A673 (cell line): ENCODE data around the gene WDR27. TPM values are rescaled to one million over a fixed set of nuclear protein-coding genes. Genes with fewer than 3 reads are reported as not detected.

Source experiments
- BruUV-seq: library from RNA; stranded (reverse); fragments of 400-500 nt; replicated peaks from 2 replicates; lab custom pipeline; 2021; lab: Mats Ljungman, UMichigan
- CTCF ChIA-PET: fragments of 300-600 bp; sonication (Branson Sonifier 250); formaldehyde crosslinking; loops from one replicate; lab custom pipeline; 2022; ENCODE audit warnings: antibody characterized with exemption; lab: Charles Lee
- POLR2A ChIA-PET: fragments of 300-600 bp; sonication (Branson Sonifier 250); formaldehyde crosslinking; loops from one replicate; lab custom pipeline; 2022; ENCODE audit warnings: antibody characterized with exemption; ENCODE audit not compliant: low non-redundant PET; lab: Charles Lee
- DNase-seq: peaks from one replicate; pipeline ENCODE4 v3.0.0-alpha.2; 2015; ENCODE audit warnings: low spot score
- H3K27ac ChIP-seq: fragments of 200-600 bp; sonication (generic); 2 replicates; pipeline ENCODE4 v1.5.1; 2016; ENCODE audit warnings: mixed run types, low read depth, mild to moderate bottlenecking, mixed read lengths, antibody characterized with exemption, low read length; ENCODE audit not compliant: poor library complexity, severe bottlenecking
- H3K27me3 ChIP-seq: fragments of 200-600 bp; sonication (generic); replicated peaks from 2 replicates; pipeline ENCODE4 v1.6.1; 2017; ENCODE audit warnings: mixed run types, low read depth, mild to moderate bottlenecking, mixed read lengths, antibody characterized with exemption, low read length; ENCODE audit not compliant: insufficient read depth, poor library complexity
- H3K36me3 ChIP-seq: fragments of 200-600 bp; sonication (generic); 2 replicates; pipeline ENCODE4 v1.6.1; 2016; ENCODE audit warnings: mixed run types, mild to moderate bottlenecking, mixed read lengths, antibody characterized with exemption, low read length; ENCODE audit not compliant: insufficient read depth, poor library complexity, severe bottlenecking
- H3K4me1 ChIP-seq: fragments of 200-600 bp; sonication (generic); 2 replicates; pipeline ENCODE4 v1.6.1; 2017; ENCODE audit warnings: mixed run types, mild to moderate bottlenecking, mixed read lengths, antibody characterized with exemption, low read length; ENCODE audit not compliant: insufficient read depth, poor library complexity, severe bottlenecking
- H3K4me3 ChIP-seq: fragments of 200-600 bp; sonication (generic); 2 replicates; pipeline ENCODE4 v1.5.1; 2016; ENCODE audit warnings: low read depth, mixed run types, mild to moderate bottlenecking, mixed read lengths, low read length; ENCODE audit not compliant: poor library complexity, severe bottlenecking
- H3K9me3 ChIP-seq: fragments of 200-600 bp; sonication (generic); 2 replicates; pipeline ENCODE4 v1.6.1; 2016; ENCODE audit warnings: mixed run types, low read depth, mild to moderate bottlenecking, mixed read lengths, antibody characterized with exemption, low read length; ENCODE audit not compliant: poor library complexity, severe bottlenecking
- CTCF ChIP-seq: fragments of 300-800, 200-600 bp; sonication (generic); conservative IDR thresholded peaks from 2 replicates; pipeline ENCODE4 v1.5.1; 2017; ENCODE audit warnings: low read depth, mild to moderate bottlenecking, antibody characterized with exemption, low read length, moderate library complexity, mixed read lengths
- EZH2 ChIP-seq: fragments of 200-600 bp; sonication (generic); IDR thresholded peaks from 2 replicates; pipeline ENCODE4 v1.6.1; 2017; ENCODE audit warnings: borderline replicate concordance, low read depth, mild to moderate bottlenecking, mixed read lengths, antibody characterized with exemption, low read length; ENCODE audit not compliant: poor library complexity, severe bottlenecking
- intact Hi-C: fragments of 100-400 bp; cut with micrococcal nuclease; formaldehyde crosslinking; loops from one replicate; pipeline ENCODE4 v1.10.0; 2022; ENCODE audit not compliant: unreplicated experiment
- total RNA-seq: library from RNA; stranded (reverse); gene quantifications from 2 replicates; pipeline ENCODE4 v1.2.3, GENCODE V29; 2021

WDR27 gene
- total RNA-seq, 1 experiment from 2014 or later = 77.3 TPM

GRCh38 chr6:169503422-169504152 lies 198.2 kb downstream of the WDR27 start:
- CTCF ChIA-PET = no interaction called here
- no peaks in the 10 kb centered on the region for H3K27me3 ChIP-seq
- no TSS peak for BruUV-seq
- H3K9me3 ChIP-seq = no peaks in the 10 kb centered on the region
- no peak for TF ChIP-seq EZH2
- no peak for TF ChIP-seq CTCF
- no peak overlapping the region for H3K4me3 ChIP-seq
- H3K27ac ChIP-seq = no peak overlapping the region
- intact Hi-C loops = no loop called here
- DNase-seq = no peak
- POLR2A ChIA-PET = no interaction called here
- H3K36me3 ChIP-seq = no peaks in the 10 kb centered on the region
- H3K4me1 ChIP-seq = no peaks in the 10 kb centered on the region

- intact Hi-C loops = no loop called here
- Histone ChIP-seq H3K27ac (no peak overlapping the region), H3K4me1 (no peaks in the 10 kb centered on the region), H3K4me3 (no peak overlapping the region), H3K9me3 (no peaks in the 10 kb centered on the region), H3K36me3 (no peaks in the 10 kb centered on the region), H3K27me3 (no peaks in the 10 kb centered on the region)
- CTCF ChIA-PET = no interaction called here
- POLR2A ChIA-PET = no interaction called here
- no peak for DNase-seq
- TF ChIP-seq EZH2 (no peak), CTCF (no peak)
- no TSS peak for BruUV-seq
These were observed 199.4 kb downstream of the WDR27 start for GRCh38 chr6:169502445-169502844.

GRCh38 chr6:169501777-169502313 lies 200.0 kb downstream of the WDR27 start:
- Histone ChIP-seq H3K27me3 (no peaks in the 10 kb centered on the region), H3K9me3 (no peaks in the 10 kb centered on the region), H3K27ac (no peak overlapping the region), H3K4me1 (no peaks in the 10 kb centered on the region), H3K4me3 (no peak overlapping the region), H3K36me3 (no peaks in the 10 kb centered on the region)
- ChIA-PET POLR2A (no interaction called here), CTCF (no interaction called here)
- intact Hi-C loops = no loop called here
- no TSS peak for BruUV-seq
- no peak for DNase-seq
- no peak for TF ChIP-seq CTCF
- TF ChIP-seq EZH2 = no peak
